OCI-LY7 (cell line): ENCODE measurements around the gene CYTH3. TPM values are rescaled to one million over a fixed set of nuclear protein-coding genes. Genes with fewer than 3 reads are reported as not detected.

Experiments
- BruUV-seq: library from RNA; stranded (reverse); fragments of 400-500 nt; replicated peaks from 2 replicates; lab custom pipeline; 2021; lab: Mats Ljungman, UMichigan
- CTCF ChIA-PET: fragments of 300-600 bp; sonication (Branson Sonifier 250); formaldehyde crosslinking; loops from one replicate; lab custom pipeline; 2022; ENCODE audit warnings: antibody characterized with exemption; ENCODE audit not compliant: unreplicated experiment; lab: Charles Lee
- POLR2A ChIA-PET: fragments of 300-600 bp; sonication (Branson Sonifier 250); formaldehyde crosslinking; loops from one replicate; lab custom pipeline; 2022; ENCODE audit warnings: antibody characterized with exemption; lab: Charles Lee
- DNase-seq: peaks from one replicate; pipeline ENCODE4 v3.0.0-alpha.2; 2015; ENCODE audit warnings: low spot score
- H2AFZ ChIP-seq: fragments of 200-600 bp; sonication (generic), shearing (Covaris generic); 2 replicates; pipeline ENCODE4 v1.6.1; 2014; ENCODE audit warnings: mild to moderate bottlenecking, antibody characterized with exemption, low read length, moderate library complexity
- H3K27ac ChIP-seq: fragments of 200-600 bp; sonication (generic); 2 replicates; pipeline ENCODE4 v1.5.1; 2014; ENCODE audit warnings: mixed run types, low read depth, mild to moderate bottlenecking, moderate library complexity, low read length, inconsistent platforms; ENCODE audit not compliant: poor library complexity, severe bottlenecking
- H3K36me3 ChIP-seq: fragments of 200-600 bp; sonication (generic); 2 replicates; pipeline ENCODE4 v1.6.1; 2014; ENCODE audit warnings: mild to moderate bottlenecking, antibody characterized with exemption, low read length, moderate library complexity, mixed read lengths; ENCODE audit not compliant: insufficient read depth
- H3K4me1 ChIP-seq: fragments of 200-600 bp; sonication (generic); 2 replicates; pipeline ENCODE4 v1.5.1; 2014; ENCODE audit warnings: mild to moderate bottlenecking, low read length; ENCODE audit not compliant: insufficient read depth, poor library complexity, severe bottlenecking
- H3K4me2 ChIP-seq: fragments of 200-600 bp; sonication (generic); 2 replicates; pipeline ENCODE4 v1.6.1; 2014; ENCODE audit warnings: mild to moderate bottlenecking, low read length
- H3K4me3 ChIP-seq: fragments of 200-600 bp; sonication (generic); 2 replicates; pipeline ENCODE4 v1.5.1; 2014; ENCODE audit warnings: mild to moderate bottlenecking, low read depth, low read length; ENCODE audit not compliant: poor library complexity, severe bottlenecking
- H3K79me2 ChIP-seq: fragments of 200-600 bp; sonication (generic); 2 replicates; pipeline ENCODE4 v1.6.1; 2016; ENCODE audit warnings: low read depth, mild to moderate bottlenecking, low read length, moderate library complexity, mixed read lengths; ENCODE audit not compliant: insufficient read depth
- H3K9me2 ChIP-seq: fragments of 200-600 bp; sonication (generic); 2 replicates; pipeline ENCODE4 v1.6.1; 2016; ENCODE audit warnings: mild to moderate bottlenecking, low read length, mixed read lengths; ENCODE audit not compliant: insufficient read depth
- H3K9me3 ChIP-seq: fragments of 200-600 bp; sonication (generic); 2 replicates; pipeline ENCODE4 v1.6.1; 2014; ENCODE audit warnings: mild to moderate bottlenecking, mixed run types, low read length, mixed read lengths
- H4K20me1 ChIP-seq: fragments of 200-600 bp; sonication (generic); 2 replicates; pipeline ENCODE4 v1.6.1; 2014; ENCODE audit warnings: mild to moderate bottlenecking, antibody characterized with exemption, low read length, moderate library complexity, mixed read lengths; ENCODE audit not compliant: insufficient read depth
- EZH2phosphoT487 ChIP-seq: fragments of 200-600 bp; sonication (generic); IDR thresholded peaks from 2 replicates; pipeline ENCODE4 v1.6.1; 2018; ENCODE audit warnings: low read depth, borderline replicate concordance, mild to moderate bottlenecking, mixed run types, antibody characterized with exemption, low read length, moderate library complexity, mixed read lengths
- intact Hi-C: fragments of 100-400 bp; cut with micrococcal nuclease; formaldehyde crosslinking; loops from one replicate; pipeline ENCODE4 v1.10.0; 2022; ENCODE audit not compliant: unreplicated experiment
- total RNA-seq, 2 experiments: library from RNA; depleted of rRNA in 1 of 2; stranded (reverse); fragments of >200 nt in 1 of 2; shearing (Covaris generic) in 1 of 2; gene quantifications; 2 replicates each; pipeline ENCODE4 v1.2.3, GENCODE V29; 2014 to 2022
- TF ChIP-seq, protein P1 (sequence below): fragments of 200-600 bp; sonication (generic); conservative IDR thresholded peaks from 2 replicates; pipeline ENCODE4 v1.5.1; 2014; ENCODE audit warnings: mild to moderate bottlenecking, antibody characterized with exemption, low read length, moderate library complexity, mixed read lengths

CYTH3 gene
- total RNA-seq, 2 experiments from 2014 or later = 3.7 to 4.7 TPM

DNA sequence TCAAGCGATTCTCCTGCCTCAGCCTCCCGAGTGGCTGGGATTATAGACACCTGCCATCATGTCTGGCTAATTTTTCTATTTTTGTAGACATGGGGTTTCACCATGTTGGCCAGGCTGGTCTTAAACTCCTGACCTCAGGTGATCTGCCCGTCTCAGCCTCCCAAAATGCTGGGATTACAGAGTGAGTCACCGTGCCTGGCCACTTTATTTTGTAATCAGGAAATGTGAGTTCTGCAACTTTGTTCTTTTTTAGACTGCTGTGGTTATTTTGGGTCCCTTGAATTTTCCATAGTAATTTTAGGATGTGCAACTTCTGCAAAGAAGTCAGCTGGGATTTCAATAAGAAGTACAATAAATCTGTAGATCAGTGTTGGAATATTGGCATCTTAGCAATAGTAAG is 96.8 kb downstream of the CYTH3 start:
- BruUV-seq = no TSS peak
- no peaks in the 10 kb centered on the region for H3K79me2 ChIP-seq
- POLR2A ChIA-PET = interaction anchor here (0.7 kb wide), 1 partner anchor 1380 kb away, joined by 5 read pairs; no protein-coding TSS in a partner anchor
- H2AFZ ChIP-seq = no peak overlapping the region
- intact Hi-C loops = no loop called here
- CTCF ChIA-PET = no interaction called here
- H4K20me1 ChIP-seq = no peaks in the 10 kb centered on the region
- no peak overlapping the region for H3K4me3 ChIP-seq
- no peaks in the 10 kb centered on the region for H3K9me2 ChIP-seq
- no peak overlapping the region for H3K4me2 ChIP-seq
- no peak overlapping the region for H3K27ac ChIP-seq
- TF ChIP-seq, protein P1, sequence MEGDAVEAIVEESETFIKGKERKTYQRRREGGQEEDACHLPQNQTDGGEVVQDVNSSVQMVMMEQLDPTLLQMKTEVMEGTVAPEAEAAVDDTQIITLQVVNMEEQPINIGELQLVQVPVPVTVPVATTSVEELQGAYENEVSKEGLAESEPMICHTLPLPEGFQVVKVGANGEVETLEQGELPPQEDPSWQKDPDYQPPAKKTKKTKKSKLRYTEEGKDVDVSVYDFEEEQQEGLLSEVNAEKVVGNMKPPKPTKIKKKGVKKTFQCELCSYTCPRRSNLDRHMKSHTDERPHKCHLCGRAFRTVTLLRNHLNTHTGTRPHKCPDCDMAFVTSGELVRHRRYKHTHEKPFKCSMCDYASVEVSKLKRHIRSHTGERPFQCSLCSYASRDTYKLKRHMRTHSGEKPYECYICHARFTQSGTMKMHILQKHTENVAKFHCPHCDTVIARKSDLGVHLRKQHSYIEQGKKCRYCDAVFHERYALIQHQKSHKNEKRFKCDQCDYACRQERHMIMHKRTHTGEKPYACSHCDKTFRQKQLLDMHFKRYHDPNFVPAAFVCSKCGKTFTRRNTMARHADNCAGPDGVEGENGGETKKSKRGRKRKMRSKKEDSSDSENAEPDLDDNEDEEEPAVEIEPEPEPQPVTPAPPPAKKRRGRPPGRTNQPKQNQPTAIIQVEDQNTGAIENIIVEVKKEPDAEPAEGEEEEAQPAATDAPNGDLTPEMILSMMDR = no peak
- no peak for TF ChIP-seq EZH2phosphoT487
- no peak for DNase-seq
- no peaks in the 10 kb centered on the region for H3K4me1 ChIP-seq
- no peaks in the 10 kb centered on the region for H3K36me3 ChIP-seq
- H3K9me3 ChIP-seq = no peaks in the 10 kb centered on the region

DNA sequence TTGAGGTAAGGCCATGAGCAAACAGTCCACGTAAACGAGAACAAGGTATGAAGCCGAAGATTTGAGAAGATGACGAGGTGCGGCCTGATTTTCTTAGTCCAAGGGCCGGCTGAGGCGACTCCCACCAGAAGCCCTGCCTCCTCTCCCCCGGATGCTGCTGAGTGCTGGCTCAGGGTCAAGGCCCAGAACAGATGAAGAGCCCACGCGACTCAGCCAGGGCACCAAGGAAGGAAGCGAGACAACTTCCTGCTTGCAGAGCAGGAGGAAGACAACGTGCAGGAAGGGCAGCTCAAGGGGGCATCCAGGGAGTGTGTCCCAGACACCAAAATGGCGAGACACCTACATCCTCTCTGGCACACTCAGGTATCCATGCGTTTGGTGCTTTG is 99.5 kb downstream of the CYTH3 start:
- no peaks in the 10 kb centered on the region for H3K9me2 ChIP-seq
- no peaks in the 10 kb centered on the region for H3K9me3 ChIP-seq
- intact Hi-C loops = no loop called here
- no peaks in the 10 kb centered on the region for H4K20me1 ChIP-seq
- TF ChIP-seq EZH2phosphoT487 = no peak
- TF ChIP-seq, protein P1 = no peak
- H3K4me3 ChIP-seq = no peak overlapping the region
- no peak overlapping the region for H3K4me2 ChIP-seq
- ChIA-PET POLR2A (no interaction called here), CTCF (no interaction called here)
- no peaks in the 10 kb centered on the region for H3K79me2 ChIP-seq
- no TSS peak for BruUV-seq
- no peak overlapping the region for H3K27ac ChIP-seq
- DNase-seq = no peak
- no peaks in the 10 kb centered on the region for H3K36me3 ChIP-seq
- no peaks in the 10 kb centered on the region for H3K4me1 ChIP-seq
- H2AFZ ChIP-seq = no peak overlapping the region

DNA sequence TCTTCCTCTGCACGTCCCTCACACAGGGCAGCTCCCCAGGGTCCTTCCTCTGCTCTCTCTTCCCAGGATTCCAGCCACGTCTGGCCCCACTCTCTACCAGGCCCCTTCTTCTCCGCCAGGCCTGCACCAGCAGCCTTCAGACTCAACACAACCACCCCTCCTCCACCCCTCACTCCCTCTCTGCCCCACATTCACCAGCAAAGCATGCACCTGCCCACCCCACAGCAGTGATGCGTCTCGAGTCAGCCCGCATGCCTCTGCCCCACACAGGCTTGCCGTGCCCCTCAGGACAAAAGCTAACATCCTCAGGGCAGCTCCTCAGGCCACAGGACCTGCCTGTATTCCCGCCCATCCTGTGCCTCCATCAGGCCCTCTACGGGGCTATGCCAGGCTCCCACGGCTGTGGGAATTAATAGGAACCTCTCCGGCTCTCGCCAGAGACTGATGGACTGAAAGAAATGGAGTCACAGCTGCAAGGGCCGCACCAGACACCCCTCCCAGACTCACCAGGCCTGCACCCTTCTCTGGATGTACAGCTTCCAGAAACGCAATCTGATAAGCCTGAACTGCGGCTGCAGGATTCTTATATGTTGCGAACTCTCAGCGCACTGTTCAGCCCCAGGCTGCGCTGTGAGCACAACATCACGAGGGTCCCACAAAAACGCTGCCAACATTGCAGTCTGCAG is 100.1 kb downstream of the CYTH3 start:
- no peaks in the 10 kb centered on the region for H3K9me2 ChIP-seq
- no TSS peak for BruUV-seq
- no peaks in the 10 kb centered on the region for H3K4me1 ChIP-seq
- DNase-seq = no peak
- TF ChIP-seq EZH2phosphoT487 = no peak
- TF ChIP-seq, protein P1 = no peak
- no peak overlapping the region for H3K4me3 ChIP-seq
- no peak overlapping the region for H2AFZ ChIP-seq
- intact Hi-C loops = no loop called here
- no peaks in the 10 kb centered on the region for H3K79me2 ChIP-seq
- no peaks in the 10 kb centered on the region for H4K20me1 ChIP-seq
- no peaks in the 10 kb centered on the region for H3K36me3 ChIP-seq
- ChIA-PET CTCF (no interaction called here), POLR2A (no interaction called here)
- no peak overlapping the region for H3K27ac ChIP-seq
- no peak overlapping the region for H3K4me2 ChIP-seq
- no peaks in the 10 kb centered on the region for H3K9me3 ChIP-seq
